K562 (cell line): ENCODE results near the gene PPP3CB. TPM values are rescaled to one million over a fixed set of nuclear protein-coding genes. Genes with fewer than 3 reads are reported as not detected.

Source experiments
- COPS2 ChIP-seq: fragments of 450-650 bp; conservative IDR thresholded peaks from 2 replicates; pipeline ENCODE4 v1.6.1; 2016; ENCODE audit warnings: mild to moderate bottlenecking, moderate library complexity
- CTCF ChIP-seq, 3 experiments: IDR thresholded peaks in 2 of 3; conservative IDR thresholded peaks in 1 of 3; 2 replicates each; pipeline ENCODE4 v1.5.1; 2011 to 2012; ENCODE audit warnings: low read length in 3 of 3, mild to moderate bottlenecking in 3 of 3, control low read depth in 2 of 3, improper control_type of control experiment in 1 of 3, inconsistent platforms in 1 of 3, low read depth in 1 of 3, mixed read lengths in 1 of 3, moderate library complexity in 1 of 3; ENCODE audit not compliant: insufficient read depth in 2 of 3
- FOXJ3 ChIP-seq: sonication (generic); formaldehyde crosslinking; IDR thresholded peaks from 2 replicates; pipeline ENCODE4 v1.4.0; 2020; ENCODE audit warnings: mild to moderate bottlenecking, missing genetic modification reagents
- GABPA ChIP-seq: fragments of 200-800 bp; sonication (Bioruptor generic); conservative IDR thresholded peaks from 2 replicates; pipeline ENCODE4 v1.6.1; 2016; ENCODE audit warnings: low read depth, missing genetic modification characterization, missing compliant biosample characterization
- KAT7 ChIP-seq: sonication (generic); formaldehyde crosslinking; IDR thresholded peaks from 2 replicates; pipeline ENCODE4 v1.8.0; 2022; ENCODE audit warnings: missing genetic modification reagents, mild to moderate bottlenecking, borderline replicate concordance
- MNT ChIP-seq, 2 experiments: fragments of 450-650 bp; conservative IDR thresholded peaks; 2 replicates each; pipeline ENCODE4 v1.6.1; 2017; ENCODE audit warnings: mild to moderate bottlenecking in 2 of 2, moderate library complexity in 2 of 2
- POLR2H ChIP-seq: IDR thresholded peaks from 2 replicates; pipeline ENCODE4 v1.6.1; 2016; ENCODE audit warnings: missing genetic modification characterization, low read depth, mild to moderate bottlenecking, control low read depth, missing compliant biosample characterization, moderate library complexity
- PREB ChIP-seq: sonication (generic); formaldehyde crosslinking; IDR thresholded peaks from 2 replicates; pipeline ENCODE4 v1.8.1; 2023; ENCODE audit warnings: mild to moderate bottlenecking, missing genetic modification reagents
- SNIP1 ChIP-seq: fragments of 450-650 bp; IDR thresholded peaks from 2 replicates; pipeline ENCODE4 v1.7.1; 2017; ENCODE audit warnings: low read depth, mild to moderate bottlenecking
- ZBTB5 ChIP-seq: fragments of 450-650 bp; IDR thresholded peaks from 2 replicates; pipeline ENCODE4 v1.6.1; 2017; ENCODE audit warnings: antibody characterized with exemption
- ZFP91 ChIP-seq: sonication (generic); formaldehyde crosslinking; IDR thresholded peaks from 2 replicates; pipeline ENCODE4 v1.8.0; 2022; ENCODE audit warnings: mild to moderate bottlenecking, missing genetic modification reagents
- ZNF398 ChIP-seq: fragments of 250-450 bp; sonication (Bioruptor Pico); IDR thresholded peaks from 2 replicates; pipeline ENCODE4 v1.8.0; 2021; ENCODE audit warnings: moderate library complexity, mild to moderate bottlenecking, inconsistent platforms
- ZNF445 ChIP-seq: fragments of 250-450 bp; sonication (Bioruptor Pico); IDR thresholded peaks from 2 replicates; pipeline ENCODE4 v1.4.0; 2020; ENCODE audit warnings: low read depth, mild to moderate bottlenecking, moderate library complexity
- ZNF551 ChIP-seq: fragments of 250-450 bp; sonication (Bioruptor Pico); IDR thresholded peaks from 2 replicates; pipeline ENCODE4 v1.5.0; 2021; ENCODE audit warnings: mild to moderate bottlenecking, moderate library complexity
- polyA plus RNA-seq, 8 experiments: library from polyadenylated mRNA; depleted of rRNA in 4 of 8; stranded (reverse) in 5 of 8; unstranded in 3 of 8; fragments of >200 nt; fragmentation: Nextera tagmentation in 2 of 8; fragmentation: Illumina TruSeq in 1 of 8; extraction: Ambion mirVana in 2 of 8; extraction: Trizol in 1 of 8; gene quantifications; 2 replicates each; pipeline versions ENCODE4 v1.2.1 to v1.2.3, GENCODE V29; 2011 to 2014; ENCODE audit warnings: inconsistent platforms in 1 of 8, missing spikeins in 1 of 8
- total RNA-seq, 7 experiments: library from RNA; depleted of rRNA in 6 of 7; stranded (reverse); fragments of >200 nt in 6 of 7; fragmentation: Illumina TruSeq in 2 of 7; extraction: Trizol in 2 of 7; gene quantifications; 2 replicates each; pipeline versions ENCODE4 v1.2.1 to v1.2.3, GENCODE V29; 2011 to 2021; ENCODE audit warnings: low replicate concordance in 1 of 7

The PPP3CB gene
- total and polyA plus RNA-seq, 9 of the 15 experiments (the other 6 are each of a cell fraction or from before 2014, with no cell fraction given): 9.6 to 27.6 (median 17.8) TPM

- TF ChIP-seq ZBTB5: no peak
- TF ChIP-seq FOXJ3 (CRISPR knock-in tag): no peak
- TF ChIP-seq KAT7 (CRISPR knock-in tag): peak; percentile 99
- TF ChIP-seq POLR2H (tag): peak; percentile 90
- peak; percentile 77 for TF ChIP-seq GABPA (tag)
- TF ChIP-seq ZFP91: no peak
- TF ChIP-seq ZNF445: no peak
- TF ChIP-seq ZNF551 (CRISPR knock-in tag): no peak
- TF ChIP-seq ZNF398 (CRISPR knock-in tag): no peak
- TF ChIP-seq COPS2: no peak
- TF ChIP-seq PREB (CRISPR knock-in tag): peak; percentile 96; the same call in 1 of the 2 replicates
- TF ChIP-seq MNT (conservative IDR thresholded peaks at IDR 0.05): peak; percentile 52 to 83; a peak in 3 of 4 replicates
- 0 out of 6 replicates have a peak, but pooled peaks of 2 of the 3 experiments have one; percentile 6 to 16 for TF ChIP-seq CTCF (IDR thresholded peaks at IDR 0.05 in 2 of 3, conservative IDR thresholded peaks at IDR 0.05 in 1 of 3; ENCODE audit: insufficient read depth in 2 of 3, low read depth in 1 of 3, low read length in 3 of 3)
- no peak for TF ChIP-seq SNIP1
Observed at GRCh38 chr10:73495226-73495883, 469 bp downstream of the PPP3CB start (continued).
